ENCODE measurements around the gene ANGPT4. TPM values are rescaled to one million over a fixed set of nuclear protein-coding genes. Genes with fewer than 3 reads are reported as not detected.

Gene ANGPT4
- total RNA-seq, 2 donors from 2014 or later, result 1.4 to 1.6 TPM

DNA sequence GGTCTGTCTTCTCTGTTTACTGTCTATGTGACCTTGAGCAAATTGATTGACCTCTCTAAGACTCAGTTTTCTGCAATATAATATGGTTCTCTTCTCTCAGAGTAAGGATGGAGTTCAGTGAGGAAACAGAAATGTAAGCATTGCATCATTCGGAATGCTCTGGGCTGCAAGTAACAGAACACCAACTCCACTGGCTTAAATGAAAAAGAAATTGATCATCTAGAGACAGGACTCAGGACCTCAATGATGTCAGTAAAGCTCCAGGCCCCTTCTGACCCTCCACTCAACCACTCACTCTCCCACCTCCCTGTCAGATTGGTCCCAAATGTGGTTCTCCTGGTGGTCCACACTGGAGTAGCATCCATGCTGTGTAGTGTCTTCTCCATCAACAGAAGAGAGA, 50.7 kb downstream of the ANGPT4 start:
- ATAC-seq (ENCODE audit: insufficient number of reproducible peaks, low FRiP score, low read depth), result no peak
- TF ChIP-seq CTCF (IDR thresholded peaks at IDR 0.05), result no peak
- H3K4me1 ChIP-seq (ENCODE audit: control insufficient read depth in 1 of 2, low read depth in 2 of 2), result no peaks in the 10 kb centered on the region
- no peak overlapping the region for H3K4me3 ChIP-seq
- no peak overlapping the region for H3K27ac ChIP-seq
- no peaks in the 10 kb centered on the region for H3K9me3 ChIP-seq
- H3K36me3 ChIP-seq, result no peaks in the 10 kb centered on the region
- DNase-seq (ENCODE audit: low spot score), result no peak
- no peaks in the 10 kb centered on the region for H3K27me3 ChIP-seq (replicated peaks; ENCODE audit: insufficient read depth)

DNA sequence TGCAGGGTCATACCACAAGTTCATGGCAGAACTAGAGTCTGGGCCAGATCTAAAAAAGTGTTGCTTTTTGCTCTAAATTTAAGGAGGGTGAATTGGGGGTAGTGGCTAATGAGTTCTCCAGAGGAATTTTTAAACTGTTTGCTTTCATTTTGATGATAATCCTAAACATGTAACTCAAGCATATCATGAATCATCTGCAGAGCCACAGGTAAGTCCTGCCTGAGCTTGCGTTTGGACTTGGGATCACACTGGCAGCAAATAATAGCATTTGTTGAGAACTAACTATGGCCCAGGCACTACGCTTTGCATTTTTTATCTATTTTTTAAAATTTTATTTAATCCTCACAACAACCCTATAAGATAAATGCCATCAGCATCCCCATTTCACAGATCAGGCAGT, 55.2 kb downstream of the ANGPT4 start:
- no peak overlapping the region for H3K4me3 ChIP-seq
- H3K9me3 ChIP-seq, result no peaks in the 10 kb centered on the region
- ATAC-seq (ENCODE audit: insufficient number of reproducible peaks, low FRiP score, low read depth), result no peak
- no peak for TF ChIP-seq CTCF (IDR thresholded peaks at IDR 0.05)
- peaks cover 5 to 7% of the 10 kb centered on the region in 2 donors for H3K4me1 ChIP-seq (ENCODE audit: control insufficient read depth in 1 of 2, low read depth in 2 of 2)
- no peak overlapping the region for H3K27ac ChIP-seq
- H3K27me3 ChIP-seq (replicated peaks; ENCODE audit: insufficient read depth), result no peaks in the 10 kb centered on the region
- DNase-seq (ENCODE audit: low spot score), result no peak
- H3K36me3 ChIP-seq, result no peaks in the 10 kb centered on the region

DNA sequence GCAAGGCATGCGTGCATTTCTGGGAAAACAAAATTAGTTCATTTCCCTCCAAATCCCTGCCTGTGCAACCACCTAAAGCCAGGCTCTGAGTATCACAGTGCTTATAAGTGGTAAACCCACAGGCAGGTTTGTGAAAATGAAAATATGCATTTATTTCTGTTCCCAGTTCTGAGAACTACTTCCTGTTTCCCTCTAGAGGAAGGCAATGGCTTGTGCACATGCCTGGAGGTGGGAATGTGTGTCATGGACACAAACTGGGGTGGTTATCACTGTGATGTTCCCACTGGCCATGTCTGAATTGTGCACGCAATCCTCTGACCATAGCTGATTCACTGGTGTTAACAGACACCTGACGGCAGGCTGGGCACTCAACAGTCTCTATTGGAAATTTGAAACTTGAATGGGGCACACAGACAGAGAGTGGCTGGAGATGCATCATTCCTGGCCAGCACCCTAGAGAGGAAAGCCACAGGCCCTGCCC, 56.3 kb downstream of the ANGPT4 start:
- ATAC-seq (ENCODE audit: insufficient number of reproducible peaks, low FRiP score, low read depth), result no peak
- Histone ChIP-seq H3K36me3 (no peaks in the 10 kb centered on the region), H3K27ac (no peak overlapping the region), H3K4me1 (ENCODE audit: control insufficient read depth in 1 of 2, low read depth in 2 of 2) (peaks cover 10 to 13% of the 10 kb centered on the region in 2 donors), H3K4me3 (no peak overlapping the region), H3K9me3 (no peaks in the 10 kb centered on the region), H3K27me3 (replicated peaks; ENCODE audit: insufficient read depth) (no peaks in the 10 kb centered on the region)
- no peak for TF ChIP-seq CTCF (IDR thresholded peaks at IDR 0.05)
- DNase-seq (ENCODE audit: low spot score), result no peak

DNA sequence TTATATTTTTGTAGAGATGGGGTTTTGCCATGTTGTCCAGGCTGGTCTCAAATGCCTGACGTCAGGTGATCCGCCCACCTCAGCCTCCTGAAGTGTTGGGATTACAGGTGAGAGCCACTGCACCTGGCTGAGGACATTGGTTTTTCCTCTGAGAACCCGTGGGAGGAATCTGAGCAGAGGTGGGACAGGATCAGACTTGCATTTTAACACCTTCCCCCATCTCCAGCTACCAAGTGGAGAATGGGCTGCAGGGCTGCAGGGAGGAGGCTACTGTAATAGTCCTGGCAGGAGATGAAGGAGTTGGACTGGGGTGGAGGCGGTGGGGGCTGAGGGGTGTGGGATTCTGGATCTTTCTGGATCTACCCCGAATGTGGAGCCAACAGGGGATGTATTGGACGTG, 58.1 kb downstream of the ANGPT4 start:
- ATAC-seq (ENCODE audit: insufficient number of reproducible peaks, low FRiP score, low read depth) (no peak), DNase-seq (ENCODE audit: low spot score) (no peak)
- Histone ChIP-seq H3K9me3 (no peaks in the 10 kb centered on the region), H3K4me1 (ENCODE audit: control insufficient read depth in 1 of 2, low read depth in 2 of 2) (peaks cover 10 to 13% of the 10 kb centered on the region in 2 donors), H3K36me3 (no peaks in the 10 kb centered on the region), H3K27ac (no peak overlapping the region), H3K4me3 (no peak overlapping the region), H3K27me3 (replicated peaks; ENCODE audit: insufficient read depth) (no peaks in the 10 kb centered on the region)
- TF ChIP-seq CTCF (IDR thresholded peaks at IDR 0.05), result no peak

DNA sequence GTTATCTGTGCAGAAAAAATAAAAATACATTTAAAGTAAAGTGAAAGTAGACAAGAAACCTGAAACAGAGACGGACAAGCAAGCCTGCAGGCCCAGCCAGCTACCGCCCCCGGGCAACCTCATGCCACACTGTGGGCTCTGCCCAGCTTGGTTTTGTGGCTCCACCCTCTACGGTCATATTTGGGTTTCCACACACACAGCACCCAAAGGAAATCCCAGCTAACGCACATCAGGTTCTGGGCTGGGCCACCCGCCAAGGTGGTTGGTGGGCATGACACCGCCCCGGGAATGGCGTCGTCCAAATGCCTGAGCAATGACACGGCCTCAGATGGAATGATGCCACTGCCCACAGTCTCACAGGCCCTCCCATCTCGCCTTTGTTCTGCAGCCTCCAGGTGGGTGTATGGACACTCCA, 59.8 kb downstream of the ANGPT4 start:
- H3K36me3 ChIP-seq, result no peaks in the 10 kb centered on the region
- no peaks in the 10 kb centered on the region for H3K27me3 ChIP-seq (replicated peaks; ENCODE audit: insufficient read depth)
- ATAC-seq (ENCODE audit: insufficient number of reproducible peaks, low FRiP score, low read depth), result peak; percentile 64
- peak overlapping the region; percentile 44 for H3K4me3 ChIP-seq
- H3K4me1 ChIP-seq (ENCODE audit: control insufficient read depth in 1 of 2, low read depth in 2 of 2), result peaks cover 10 to 13% of the 10 kb centered on the region in 2 donors
- H3K27ac ChIP-seq, result no peak overlapping the region
- no peaks in the 10 kb centered on the region for H3K9me3 ChIP-seq
- TF ChIP-seq CTCF (IDR thresholded peaks at IDR 0.05), result no peak
- no peak for DNase-seq (ENCODE audit: low spot score)
